K562 (cell line): ENCODE results near the gene RMC1. TPM values are rescaled to one million over a fixed set of nuclear protein-coding genes. Genes with fewer than 3 reads are reported as not detected.

Experiments
- BRD4 ChIP-seq: fragments of 200-600 bp; sonication (generic); IDR thresholded peaks from 2 replicates; pipeline ENCODE4 v1.6.1; 2017; ENCODE audit warnings: inconsistent platforms
- CBFB ChIP-seq: sonication (generic); formaldehyde crosslinking; IDR thresholded peaks from 2 replicates; pipeline ENCODE4 v1.4.0; 2020; ENCODE audit warnings: mild to moderate bottlenecking, missing genetic modification reagents
- CREB5 ChIP-seq: fragments of 250-450 bp; sonication (Bioruptor Pico); IDR thresholded peaks from 2 replicates; pipeline ENCODE4 v1.5.0; 2020; ENCODE audit warnings: mild to moderate bottlenecking
- GABPA ChIP-seq: fragments of 200-800 bp; sonication (Bioruptor generic); conservative IDR thresholded peaks from 2 replicates; pipeline ENCODE4 v1.6.1; 2016; ENCODE audit warnings: low read depth, missing genetic modification characterization, missing compliant biosample characterization
- MEF2D ChIP-seq: conservative IDR thresholded peaks from 2 replicates; pipeline ENCODE4 v1.6.1; 2016; ENCODE audit warnings: low read depth, missing genetic modification characterization, missing compliant biosample characterization
- PML ChIP-seq: IDR thresholded peaks from 2 replicates; pipeline ENCODE4 v1.6.1; 2012; ENCODE audit warnings: low read length, inconsistent platforms
- SMAD1 ChIP-seq: fragments of 150-350 bp; IDR thresholded peaks from 2 replicates; pipeline ENCODE4 v1.6.1; 2014; ENCODE audit warnings: low read length, low read depth; ENCODE audit not compliant: partially characterized antibody
- SMAD4 ChIP-seq: fragments of 250-450 bp; sonication (Bioruptor Pico); conservative IDR thresholded peaks from 2 replicates; pipeline ENCODE4 v1.8.0; 2021; ENCODE audit warnings: inconsistent platforms, mild to moderate bottlenecking, moderate library complexity
- SRF ChIP-seq, 2 experiments: fragments of 250-450, 450-650 bp in 1 of 2; sonication (Bioruptor Pico) in 1 of 2; sonication (generic) in 1 of 2; formaldehyde crosslinking; IDR thresholded peaks; 2 replicates each; pipeline versions ENCODE4 v1.5.0 to v1.5.1; 2020 to 2022; ENCODE audit warnings: mild to moderate bottlenecking in 1 of 2, missing genetic modification reagents in 1 of 2
- TAL1 ChIP-seq: fragments of 450-650 bp; IDR thresholded peaks from 2 replicates; pipeline ENCODE4 v1.6.1; 2016; ENCODE audit warnings: mild to moderate bottlenecking
- ZNF140 ChIP-seq: fragments of 250-450 bp; sonication (Bioruptor Pico); IDR thresholded peaks from 2 replicates; pipeline ENCODE4 v1.8.0; 2021; ENCODE audit warnings: moderate library complexity, mild to moderate bottlenecking, inconsistent platforms
- ZNF184 ChIP-seq: sonication (generic); formaldehyde crosslinking; IDR thresholded peaks from 2 replicates; pipeline ENCODE4 v1.5.0; 2020; ENCODE audit warnings: missing genetic modification reagents
- polyA plus RNA-seq, 8 experiments: library from polyadenylated mRNA; depleted of rRNA in 4 of 8; stranded (reverse) in 5 of 8; unstranded in 3 of 8; fragments of >200 nt; fragmentation: Nextera tagmentation in 2 of 8; fragmentation: Illumina TruSeq in 1 of 8; extraction: Ambion mirVana in 2 of 8; extraction: Trizol in 1 of 8; gene quantifications; 2 replicates each; pipeline versions ENCODE4 v1.2.1 to v1.2.3, GENCODE V29; 2011 to 2014; ENCODE audit warnings: inconsistent platforms in 1 of 8, missing spikeins in 1 of 8
- total RNA-seq, 7 experiments: library from RNA; depleted of rRNA in 6 of 7; stranded (reverse); fragments of >200 nt in 6 of 7; fragmentation: Illumina TruSeq in 2 of 7; extraction: Trizol in 2 of 7; gene quantifications; 2 replicates each; pipeline versions ENCODE4 v1.2.1 to v1.2.3, GENCODE V29; 2011 to 2021; ENCODE audit warnings: low replicate concordance in 1 of 7
- TF ChIP-seq, protein P1 (sequence below): fragments of 200-600 bp; sonication (generic); IDR thresholded peaks from one replicate; pipeline ENCODE4 v1.6.1; 2012; ENCODE audit warnings: mild to moderate bottlenecking, low read depth, low read length, inconsistent platforms
- TF ChIP-seq, protein P2 (sequence below): fragments of 450-650 bp; formaldehyde crosslinking; IDR thresholded peaks from 2 replicates; pipeline ENCODE4 v1.4.0; 2022; ENCODE audit warnings: missing genetic modification characterization

Gene RMC1
- total and polyA plus RNA-seq, 9 of the 15 experiments (the other 6 are each of a cell fraction or from before 2014, with no cell fraction given) = 7.5 to 42.4 (median 35.5) TPM

GRCh38 chr18:23487738-23488570 is 15.4 kb upstream of the RMC1 start (continued):
- TF ChIP-seq, protein P1, sequence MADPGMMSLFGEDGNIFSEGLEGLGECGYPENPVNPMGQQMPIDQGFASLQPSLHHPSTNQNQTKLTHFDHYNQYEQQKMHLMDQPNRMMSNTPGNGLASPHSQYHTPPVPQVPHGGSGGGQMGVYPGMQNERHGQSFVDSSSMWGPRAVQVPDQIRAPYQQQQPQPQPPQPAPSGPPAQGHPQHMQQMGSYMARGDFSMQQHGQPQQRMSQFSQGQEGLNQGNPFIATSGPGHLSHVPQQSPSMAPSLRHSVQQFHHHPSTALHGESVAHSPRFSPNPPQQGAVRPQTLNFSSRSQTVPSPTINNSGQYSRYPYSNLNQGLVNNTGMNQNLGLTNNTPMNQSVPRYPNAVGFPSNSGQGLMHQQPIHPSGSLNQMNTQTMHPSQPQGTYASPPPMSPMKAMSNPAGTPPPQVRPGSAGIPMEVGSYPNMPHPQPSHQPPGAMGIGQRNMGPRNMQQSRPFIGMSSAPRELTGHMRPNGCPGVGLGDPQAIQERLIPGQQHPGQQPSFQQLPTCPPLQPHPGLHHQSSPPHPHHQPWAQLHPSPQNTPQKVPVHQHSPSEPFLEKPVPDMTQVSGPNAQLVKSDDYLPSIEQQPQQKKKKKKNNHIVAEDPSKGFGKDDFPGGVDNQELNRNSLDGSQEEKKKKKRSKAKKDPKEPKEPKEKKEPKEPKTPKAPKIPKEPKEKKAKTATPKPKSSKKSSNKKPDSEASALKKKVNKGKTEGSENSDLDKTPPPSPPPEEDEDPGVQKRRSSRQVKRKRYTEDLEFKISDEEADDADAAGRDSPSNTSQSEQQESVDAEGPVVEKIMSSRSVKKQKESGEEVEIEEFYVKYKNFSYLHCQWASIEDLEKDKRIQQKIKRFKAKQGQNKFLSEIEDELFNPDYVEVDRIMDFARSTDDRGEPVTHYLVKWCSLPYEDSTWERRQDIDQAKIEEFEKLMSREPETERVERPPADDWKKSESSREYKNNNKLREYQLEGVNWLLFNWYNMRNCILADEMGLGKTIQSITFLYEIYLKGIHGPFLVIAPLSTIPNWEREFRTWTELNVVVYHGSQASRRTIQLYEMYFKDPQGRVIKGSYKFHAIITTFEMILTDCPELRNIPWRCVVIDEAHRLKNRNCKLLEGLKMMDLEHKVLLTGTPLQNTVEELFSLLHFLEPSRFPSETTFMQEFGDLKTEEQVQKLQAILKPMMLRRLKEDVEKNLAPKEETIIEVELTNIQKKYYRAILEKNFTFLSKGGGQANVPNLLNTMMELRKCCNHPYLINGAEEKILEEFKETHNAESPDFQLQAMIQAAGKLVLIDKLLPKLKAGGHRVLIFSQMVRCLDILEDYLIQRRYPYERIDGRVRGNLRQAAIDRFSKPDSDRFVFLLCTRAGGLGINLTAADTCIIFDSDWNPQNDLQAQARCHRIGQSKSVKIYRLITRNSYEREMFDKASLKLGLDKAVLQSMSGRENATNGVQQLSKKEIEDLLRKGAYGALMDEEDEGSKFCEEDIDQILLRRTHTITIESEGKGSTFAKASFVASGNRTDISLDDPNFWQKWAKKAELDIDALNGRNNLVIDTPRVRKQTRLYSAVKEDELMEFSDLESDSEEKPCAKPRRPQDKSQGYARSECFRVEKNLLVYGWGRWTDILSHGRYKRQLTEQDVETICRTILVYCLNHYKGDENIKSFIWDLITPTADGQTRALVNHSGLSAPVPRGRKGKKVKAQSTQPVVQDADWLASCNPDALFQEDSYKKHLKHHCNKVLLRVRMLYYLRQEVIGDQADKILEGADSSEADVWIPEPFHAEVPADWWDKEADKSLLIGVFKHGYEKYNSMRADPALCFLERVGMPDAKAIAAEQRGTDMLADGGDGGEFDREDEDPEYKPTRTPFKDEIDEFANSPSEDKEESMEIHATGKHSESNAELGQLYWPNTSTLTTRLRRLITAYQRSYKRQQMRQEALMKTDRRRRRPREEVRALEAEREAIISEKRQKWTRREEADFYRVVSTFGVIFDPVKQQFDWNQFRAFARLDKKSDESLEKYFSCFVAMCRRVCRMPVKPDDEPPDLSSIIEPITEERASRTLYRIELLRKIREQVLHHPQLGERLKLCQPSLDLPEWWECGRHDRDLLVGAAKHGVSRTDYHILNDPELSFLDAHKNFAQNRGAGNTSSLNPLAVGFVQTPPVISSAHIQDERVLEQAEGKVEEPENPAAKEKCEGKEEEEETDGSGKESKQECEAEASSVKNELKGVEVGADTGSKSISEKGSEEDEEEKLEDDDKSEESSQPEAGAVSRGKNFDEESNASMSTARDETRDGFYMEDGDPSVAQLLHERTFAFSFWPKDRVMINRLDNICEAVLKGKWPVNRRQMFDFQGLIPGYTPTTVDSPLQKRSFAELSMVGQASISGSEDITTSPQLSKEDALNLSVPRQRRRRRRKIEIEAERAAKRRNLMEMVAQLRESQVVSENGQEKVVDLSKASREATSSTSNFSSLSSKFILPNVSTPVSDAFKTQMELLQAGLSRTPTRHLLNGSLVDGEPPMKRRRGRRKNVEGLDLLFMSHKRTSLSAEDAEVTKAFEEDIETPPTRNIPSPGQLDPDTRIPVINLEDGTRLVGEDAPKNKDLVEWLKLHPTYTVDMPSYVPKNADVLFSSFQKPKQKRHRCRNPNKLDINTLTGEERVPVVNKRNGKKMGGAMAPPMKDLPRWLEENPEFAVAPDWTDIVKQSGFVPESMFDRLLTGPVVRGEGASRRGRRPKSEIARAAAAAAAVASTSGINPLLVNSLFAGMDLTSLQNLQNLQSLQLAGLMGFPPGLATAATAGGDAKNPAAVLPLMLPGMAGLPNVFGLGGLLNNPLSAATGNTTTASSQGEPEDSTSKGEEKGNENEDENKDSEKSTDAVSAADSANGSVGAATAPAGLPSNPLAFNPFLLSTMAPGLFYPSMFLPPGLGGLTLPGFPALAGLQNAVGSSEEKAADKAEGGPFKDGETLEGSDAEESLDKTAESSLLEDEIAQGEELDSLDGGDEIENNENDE = no peak
- TF ChIP-seq SMAD1 (no peak), ZNF140 (CRISPR knock-in tag) (no peak), CBFB (CRISPR knock-in tag) (no peak), MEF2D (peak; percentile 35; the same call in 1 of the 2 replicates), TAL1 (peak; percentile 78), CREB5 (CRISPR knock-in tag) (no peak), SMAD4 (CRISPR knock-in tag) (0 out of 2 replicates have a peak, but pooled peaks have one; percentile 28), SRF (CRISPR knock-in tag; IDR thresholded peaks at IDR 0.05) (peak in 1 of 2 experiments; percentile 20; a peak in 1 of 4 replicates), ZNF184 (CRISPR knock-in tag) (no peak), PML (no peak), GABPA (tag) (peak; percentile 33), BRD4 (0 out of 2 replicates have a peak, but pooled peaks have one; percentile 47)
- TF ChIP-seq, protein P2, sequence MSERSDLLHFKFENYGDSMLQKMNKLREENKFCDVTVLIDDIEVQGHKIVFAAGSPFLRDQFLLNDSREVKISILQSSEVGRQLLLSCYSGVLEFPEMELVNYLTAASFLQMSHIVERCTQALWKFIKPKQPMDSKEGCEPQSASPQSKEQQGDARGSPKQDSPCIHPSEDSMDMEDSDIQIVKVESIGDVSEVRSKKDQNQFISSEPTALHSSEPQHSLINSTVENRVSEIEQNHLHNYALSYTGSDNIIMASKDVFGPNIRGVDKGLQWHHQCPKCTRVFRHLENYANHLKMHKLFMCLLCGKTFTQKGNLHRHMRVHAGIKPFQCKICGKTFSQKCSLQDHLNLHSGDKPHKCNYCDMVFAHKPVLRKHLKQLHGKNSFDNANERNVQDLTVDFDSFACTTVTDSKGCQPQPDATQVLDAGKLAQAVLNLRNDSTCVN (CRISPR knock-in tag) = no peak
